Endothelial cell of umbilical vein (primary cell): Measurements from ENCODE around the gene ADIRF. TPM values are rescaled to one million over a fixed set of nuclear protein-coding genes. Genes with fewer than 3 reads are reported as not detected.
"Not testable (repeated sequence)": the region's sequence is repeated elsewhere in the genome, so short reads cannot be mapped to it uniquely, and the experiment has no call there.

Experiments used
- BruUV-seq: library from RNA; stranded (reverse); fragments of 400-500 nt; replicated peaks from 2 replicates; lab custom pipeline; 2021; lab: Mats Ljungman, UMichigan
- CTCF ChIA-PET: fragments of 300-600, 350-600 bp; sonication (Branson Sonifier 250); formaldehyde crosslinking; loops from one replicate; lab custom pipeline; 2021; ENCODE audit warnings: antibody characterized with exemption, inconsistent platforms; lab: Charles Lee
- POLR2A ChIA-PET: fragments of 300-600, 350-600 bp; sonication (Branson Sonifier 250); formaldehyde crosslinking; loops from one replicate; lab custom pipeline; 2021; ENCODE audit warnings: antibody characterized with exemption, inconsistent platforms; lab: Charles Lee
- DNase-seq: peaks from one replicate; pipeline ENCODE4 v3.0.0-alpha.2; 2011; ENCODE audit warnings: low read depth, low spot score
- FAIRE-seq: peaks from 2 replicates; lab custom pipeline; 2011; peaks lifted over from hg19 to GRCh38; lab: Jason Lieb, UNC
- H2AFZ ChIP-seq: 2 replicates; pipeline ENCODE4 v1.6.0; 2012; ENCODE audit warnings: low read depth, low read length, control low read depth, inconsistent platforms
- H3K27ac ChIP-seq: 2 replicates; pipeline ENCODE4 v1.5.1; 2011; ENCODE audit warnings: low read depth, mild to moderate bottlenecking, control low read depth, low read length, moderate library complexity; ENCODE audit not compliant: insufficient read depth
- H3K27me3 ChIP-seq, 2 experiments: 2 replicates each; pipeline versions ENCODE4 v1.6.0 to v1.6.1; 2011; ENCODE audit warnings: low read length in 2 of 2, mixed read lengths in 1 of 2; ENCODE audit not compliant: control insufficient read depth in 2 of 2, insufficient read depth in 2 of 2
- H3K36me3 ChIP-seq, 2 experiments: 2 replicates in 1 of 2; 3 replicates in 1 of 2; pipeline ENCODE4 v1.5.1; 2011; ENCODE audit warnings: low read length in 2 of 2, mild to moderate bottlenecking in 1 of 2, moderate library complexity in 1 of 2; ENCODE audit not compliant: control insufficient read depth in 2 of 2, insufficient read depth in 2 of 2; ENCODE audit errors: extremely low read depth in 1 of 2
- H3K4me1 ChIP-seq: 3 replicates; pipeline ENCODE4 v1.5.1; 2011; ENCODE audit warnings: mild to moderate bottlenecking, low read length; ENCODE audit not compliant: control insufficient read depth, insufficient read depth; ENCODE audit errors: extremely low read depth
- H3K4me2 ChIP-seq: 2 replicates; pipeline ENCODE4 v1.6.1; 2011; ENCODE audit warnings: low read length, control low read depth, mixed read lengths; ENCODE audit not compliant: insufficient read depth
- H3K4me3 ChIP-seq, 3 experiments: fragments of 200-600 bp in 1 of 3; sonication (generic), shearing (Covaris generic) in 1 of 3; replicated peaks in 1 of 3; 2 replicates each; pipeline ENCODE4 v1.5.1; 2011 to 2016; ENCODE audit warnings: control low read depth in 3 of 3, low read length in 3 of 3, mild to moderate bottlenecking in 2 of 3, inconsistent platforms in 1 of 3, low read depth in 1 of 3, moderate library complexity in 1 of 3; ENCODE audit not compliant: insufficient read depth in 1 of 3
- H3K79me2 ChIP-seq: 2 replicates; pipeline ENCODE4 v1.6.0; 2012; ENCODE audit warnings: low read length, inconsistent platforms; ENCODE audit not compliant: control insufficient read depth, insufficient read depth
- H3K9ac ChIP-seq: replicated peaks from 2 replicates; pipeline ENCODE3; 2011; ENCODE audit warnings: low read length, control low read depth; ENCODE audit not compliant: insufficient read depth; ENCODE audit errors: extremely low read depth
- H3K9me1 ChIP-seq: replicated peaks from 3 replicates; pipeline ENCODE4 v1.6.0; 2011; ENCODE audit warnings: mild to moderate bottlenecking, low read length; ENCODE audit not compliant: control insufficient read depth, insufficient read depth; ENCODE audit errors: extremely low read depth
- H3K9me3 ChIP-seq: replicated peaks from 2 replicates; pipeline ENCODE4 v1.5.1; 2012; ENCODE audit warnings: low read length, inconsistent platforms; ENCODE audit not compliant: control insufficient read depth, insufficient read depth
- H4K20me1 ChIP-seq: replicated peaks from 2 replicates; pipeline ENCODE3; 2011; ENCODE audit warnings: mild to moderate bottlenecking, low read length; ENCODE audit not compliant: control insufficient read depth, insufficient read depth; ENCODE audit errors: extremely low read depth
- EZH2 ChIP-seq: IDR thresholded peaks from 2 replicates; pipeline ENCODE4 v1.6.1; 2012; ENCODE audit warnings: borderline replicate concordance, low read depth, mild to moderate bottlenecking, moderate library complexity, low read length, inconsistent platforms; ENCODE audit not compliant: severe bottlenecking
- FOS ChIP-seq: IDR thresholded peaks from 2 replicates; pipeline ENCODE4 v1.6.1; 2011; ENCODE audit warnings: mild to moderate bottlenecking, low read length, moderate library complexity, borderline replicate concordance; ENCODE audit not compliant: insufficient read depth
- GATA2 ChIP-seq: IDR thresholded peaks from 2 replicates; pipeline ENCODE4 v1.7.0; 2011; ENCODE audit warnings: low read depth, mild to moderate bottlenecking, moderate library complexity, mixed read lengths, low read length; ENCODE audit not compliant: insufficient read length, insufficient read depth
- JUN ChIP-seq: IDR thresholded peaks from 2 replicates; pipeline ENCODE4 v1.6.1; 2011; ENCODE audit warnings: borderline replicate concordance, low read depth; ENCODE audit not compliant: insufficient read length, insufficient read depth
- MYC ChIP-seq: IDR thresholded peaks from one replicate; pipeline ENCODE4 v1.6.1; 2011; ENCODE audit warnings: mild to moderate bottlenecking, low read depth, low read length
- POLR2A ChIP-seq: IDR thresholded peaks from 2 replicates; pipeline ENCODE4 v1.6.1; 2012; ENCODE audit warnings: low read depth, mild to moderate bottlenecking, control low read depth, low read length
- POLR2AphosphoS5 ChIP-seq: IDR thresholded peaks from 2 replicates; pipeline ENCODE4 v1.6.1; 2012; ENCODE audit warnings: low read depth, mild to moderate bottlenecking, control low read depth, low read length, moderate library complexity; ENCODE audit not compliant: insufficient read depth
- dilution Hi-C: fragments of 300-500 bp; cut with MboI; formaldehyde crosslinking; loops from one replicate; pipeline ENCODE4 v1.15.0; 2019; ENCODE audit warnings: low sequenced_read_pairs; ENCODE audit not compliant: extremely low pct_ligation_motif_present
- intact Hi-C: fragments of 100-400 bp; cut with micrococcal nuclease; formaldehyde crosslinking; loops from one replicate; pipeline ENCODE4 v1.10.0; 2022
- polyA plus RNA-seq, 4 experiments: library from polyadenylated mRNA; depleted of rRNA in 3 of 4; stranded (reverse) in 3 of 4; unstranded in 1 of 4; fragments of >200 nt; gene quantifications; 2 replicates each; pipeline versions ENCODE4 v1.2.1 to v1.2.3, GENCODE V29; 2011 to 2012; ENCODE audit warnings: missing spikeins in 1 of 4
- total RNA-seq: library from RNA; stranded (reverse); gene quantifications from 2 replicates; pipeline ENCODE4 v1.2.3, GENCODE V29; 2021
- TF ChIP-seq, protein P1 (sequence below): IDR thresholded peaks from 2 replicates; pipeline ENCODE4 v1.6.1; 2011; ENCODE audit not compliant: insufficient read depth, insufficient read length
- TF ChIP-seq, protein P2 (sequence below), 2 donors: IDR thresholded peaks; 1 replicate in 1 of 2; 2 replicates in 1 of 2; pipeline ENCODE4 v1.5.1; 2011; ENCODE audit warnings: low read length in 2 of 2, mild to moderate bottlenecking in 2 of 2, moderate library complexity in 2 of 2, control low read depth in 1 of 2, inconsistent platforms in 1 of 2, low read depth in 1 of 2; ENCODE audit not compliant: insufficient read depth in 1 of 2; ENCODE audit errors: extremely low read depth in 1 of 2

ADIRF gene
- total and polyA plus RNA-seq, 2 donors (not counting 3 experiments of a cell fraction or from before 2014, with no cell fraction given) = 3.7 to 4.4 TPM

DNA sequence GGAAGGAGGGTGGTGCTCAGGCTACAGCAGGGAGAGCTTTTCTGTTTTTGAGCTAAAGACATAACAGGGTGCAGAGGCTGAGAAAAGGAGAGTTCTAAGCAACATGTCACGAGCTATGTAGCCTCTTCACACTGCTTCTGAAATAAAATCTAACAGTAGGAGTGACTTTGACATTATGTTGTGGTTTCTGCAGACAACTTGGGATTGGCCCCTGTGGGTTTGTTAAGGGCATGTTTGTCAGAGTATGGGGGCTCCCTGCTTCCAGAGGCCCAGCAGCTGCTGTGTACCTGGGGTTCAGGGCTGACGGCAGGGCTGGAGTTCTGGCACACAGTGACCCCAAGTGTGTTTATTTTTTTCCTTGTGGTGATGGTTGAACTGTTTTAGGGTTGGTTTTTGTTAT lies 35.6 kb upstream of the ADIRF start:
- intact Hi-C loops = no loop called here

DNA sequence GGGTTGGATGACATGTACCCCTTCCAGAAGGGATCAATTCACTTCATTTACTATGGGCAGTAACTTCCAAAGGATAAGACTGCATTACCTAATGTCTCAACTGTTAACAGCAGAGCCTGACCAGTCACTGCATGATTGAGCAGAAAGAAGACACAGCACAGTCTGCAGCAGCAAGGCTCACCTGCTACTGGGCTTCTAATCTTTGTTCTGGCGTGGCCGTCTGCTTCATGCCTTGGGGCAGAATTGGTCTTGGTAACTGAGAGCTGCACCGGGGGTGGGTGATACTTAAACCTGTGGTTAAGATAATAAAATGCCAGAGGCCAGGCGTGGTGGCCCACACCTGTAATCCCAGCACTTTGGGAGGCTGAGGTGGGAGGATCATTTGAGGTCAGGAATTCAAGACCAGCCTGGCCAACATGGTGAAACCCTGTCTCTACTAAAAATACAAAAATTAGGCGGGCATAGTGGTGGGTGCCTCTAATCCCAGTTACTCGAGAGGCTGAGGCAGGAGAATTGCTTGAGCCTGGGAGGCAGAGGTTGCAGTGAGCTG lies 34.0 kb upstream of the ADIRF start:
- H3K79me2 ChIP-seq, FAIRE-seq, H2AFZ ChIP-seq, POLR2A ChIA-PET, BruUV-seq, H3K9me1 ChIP-seq, H3K9me3 ChIP-seq, DNase-seq, H3K9ac ChIP-seq, H3K4me2 ChIP-seq, H3K4me1 ChIP-seq, dilution Hi-C loops, H3K27me3 ChIP-seq, H3K4me3 ChIP-seq, H4K20me1 ChIP-seq, H3K27ac ChIP-seq, intact Hi-C loops: not testable (repeated sequence)
- H3K36me3 ChIP-seq = peaks cover 31 to 45% of the 10 kb centered on the region in 2 experiments
- CTCF ChIA-PET = interaction anchor here (1.5 kb wide), 1 partner anchor 25 kb away, joined by 3 read pairs; no protein-coding TSS in a partner anchor

More for the DNA sequence above, 35.6 kb upstream of the ADIRF start:
- ChIA-PET POLR2A (no interaction called here), CTCF (interaction anchor here (1.0 to 1.1 kb wide), 3 partner anchors 28 to 34 kb away, joined by 3 to 7 read pairs (median 3); no protein-coding TSS in a partner anchor)
- Histone ChIP-seq H3K9me1 (no peaks in the 10 kb centered on the region), H4K20me1 (no peaks in the 10 kb centered on the region), H3K4me2 (no peak overlapping the region), H3K4me3 (no peak overlapping the region), H3K27me3 (no peaks in the 10 kb centered on the region), H3K79me2 (peaks cover 2% of the 10 kb centered on the region), H3K36me3 (peaks cover 23 to 37% of the 10 kb centered on the region in 2 experiments), H3K9me3 (no peaks in the 10 kb centered on the region), H3K9ac (no peak overlapping the region), H2AFZ (no peak overlapping the region), H3K27ac (no peak overlapping the region), H3K4me1 (no peaks in the 10 kb centered on the region)
- DNase-seq = no peak
- FAIRE-seq = no peak
- dilution Hi-C loops = no loop called here
- TF ChIP-seq FOS (no peak), MYC (no peak), GATA2 (no peak), POLR2AphosphoS5 (no peak), JUN (no peak), EZH2 (no peak), POLR2A (no peak)
- TF ChIP-seq, protein P1, sequence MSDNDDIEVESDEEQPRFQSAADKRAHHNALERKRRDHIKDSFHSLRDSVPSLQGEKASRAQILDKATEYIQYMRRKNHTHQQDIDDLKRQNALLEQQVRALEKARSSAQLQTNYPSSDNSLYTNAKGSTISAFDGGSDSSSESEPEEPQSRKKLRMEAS = no peak
- TF ChIP-seq, protein P2, sequence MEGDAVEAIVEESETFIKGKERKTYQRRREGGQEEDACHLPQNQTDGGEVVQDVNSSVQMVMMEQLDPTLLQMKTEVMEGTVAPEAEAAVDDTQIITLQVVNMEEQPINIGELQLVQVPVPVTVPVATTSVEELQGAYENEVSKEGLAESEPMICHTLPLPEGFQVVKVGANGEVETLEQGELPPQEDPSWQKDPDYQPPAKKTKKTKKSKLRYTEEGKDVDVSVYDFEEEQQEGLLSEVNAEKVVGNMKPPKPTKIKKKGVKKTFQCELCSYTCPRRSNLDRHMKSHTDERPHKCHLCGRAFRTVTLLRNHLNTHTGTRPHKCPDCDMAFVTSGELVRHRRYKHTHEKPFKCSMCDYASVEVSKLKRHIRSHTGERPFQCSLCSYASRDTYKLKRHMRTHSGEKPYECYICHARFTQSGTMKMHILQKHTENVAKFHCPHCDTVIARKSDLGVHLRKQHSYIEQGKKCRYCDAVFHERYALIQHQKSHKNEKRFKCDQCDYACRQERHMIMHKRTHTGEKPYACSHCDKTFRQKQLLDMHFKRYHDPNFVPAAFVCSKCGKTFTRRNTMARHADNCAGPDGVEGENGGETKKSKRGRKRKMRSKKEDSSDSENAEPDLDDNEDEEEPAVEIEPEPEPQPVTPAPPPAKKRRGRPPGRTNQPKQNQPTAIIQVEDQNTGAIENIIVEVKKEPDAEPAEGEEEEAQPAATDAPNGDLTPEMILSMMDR (IDR thresholded peaks at IDR 0.05; ENCODE audit: extremely low read depth in 1 of 2, insufficient read depth in 1 of 2, low read depth in 1 of 2, low read length in 2 of 2) = no peak
- no TSS peak for BruUV-seq
